IMR-90 (cell line): ENCODE data around the gene HES4.

ENCODE experiments used
- USF2 ChIP-seq: fragments of 150-350 bp; IDR thresholded peaks from 2 replicates; pipeline ENCODE4 v1.6.1; 2017; ENCODE audit warnings: mild to moderate bottlenecking, antibody characterized with exemption, low read length, low read depth
- TF ChIP-seq, protein P1 (sequence below): conservative IDR thresholded peaks from 2 replicates; pipeline ENCODE4 v1.5.1; 2012; ENCODE audit warnings: mild to moderate bottlenecking, low read depth, low read length, improper control_type of control experiment

DNA sequence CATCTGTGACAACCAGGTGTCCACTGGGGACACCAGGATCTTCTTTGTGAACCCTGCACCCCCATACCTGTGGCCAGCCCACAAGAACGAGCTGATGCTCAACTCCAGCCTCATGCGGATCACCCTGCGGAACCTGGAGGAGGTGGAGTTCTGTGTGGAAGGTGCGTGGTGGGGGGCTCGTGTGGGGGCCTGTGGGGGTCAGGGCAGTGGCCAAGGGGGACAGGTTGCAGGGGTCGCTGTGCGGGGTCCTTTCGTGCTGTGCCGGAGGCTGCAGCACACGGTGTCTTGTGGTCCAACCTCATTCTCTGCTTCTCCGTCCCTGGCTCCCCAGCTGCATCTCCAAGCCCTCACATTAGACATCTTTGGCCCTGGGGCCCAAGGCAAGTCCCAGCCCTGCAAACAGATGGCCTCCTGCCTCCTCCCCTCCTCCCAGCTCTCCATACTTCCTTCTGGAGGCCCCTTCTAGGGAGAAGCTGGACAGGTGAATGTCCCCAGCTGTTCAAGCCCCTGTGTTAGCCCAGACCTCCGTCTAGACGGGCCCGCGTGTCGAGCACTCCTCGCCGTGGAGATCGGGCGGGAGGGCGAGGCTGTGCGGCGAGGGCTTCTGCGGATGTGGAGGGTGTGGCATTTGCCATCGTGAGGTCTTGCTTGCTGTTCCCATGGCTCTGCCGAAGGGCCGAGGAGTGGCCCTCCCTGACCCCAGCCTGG, 22.6 kb upstream of the HES4 start:
- TF ChIP-seq, protein P1, sequence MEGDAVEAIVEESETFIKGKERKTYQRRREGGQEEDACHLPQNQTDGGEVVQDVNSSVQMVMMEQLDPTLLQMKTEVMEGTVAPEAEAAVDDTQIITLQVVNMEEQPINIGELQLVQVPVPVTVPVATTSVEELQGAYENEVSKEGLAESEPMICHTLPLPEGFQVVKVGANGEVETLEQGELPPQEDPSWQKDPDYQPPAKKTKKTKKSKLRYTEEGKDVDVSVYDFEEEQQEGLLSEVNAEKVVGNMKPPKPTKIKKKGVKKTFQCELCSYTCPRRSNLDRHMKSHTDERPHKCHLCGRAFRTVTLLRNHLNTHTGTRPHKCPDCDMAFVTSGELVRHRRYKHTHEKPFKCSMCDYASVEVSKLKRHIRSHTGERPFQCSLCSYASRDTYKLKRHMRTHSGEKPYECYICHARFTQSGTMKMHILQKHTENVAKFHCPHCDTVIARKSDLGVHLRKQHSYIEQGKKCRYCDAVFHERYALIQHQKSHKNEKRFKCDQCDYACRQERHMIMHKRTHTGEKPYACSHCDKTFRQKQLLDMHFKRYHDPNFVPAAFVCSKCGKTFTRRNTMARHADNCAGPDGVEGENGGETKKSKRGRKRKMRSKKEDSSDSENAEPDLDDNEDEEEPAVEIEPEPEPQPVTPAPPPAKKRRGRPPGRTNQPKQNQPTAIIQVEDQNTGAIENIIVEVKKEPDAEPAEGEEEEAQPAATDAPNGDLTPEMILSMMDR: no peak
- no peak for TF ChIP-seq USF2
